ENCODE data around the gene NDUFV2.
"Not testable (repeated sequence)": the region's sequence is repeated elsewhere in the genome, so short reads cannot be mapped to it uniquely, and the experiment has no call there.

Gene NDUFV2

GRCh38 chr18:9102508-9103375, at the start of gene NDUFV2:
TSS of gene NDUFV2 (plus strand) at chr18:9102699. CDS start at chr18:9102744, 45 bp downstream.
- peak; percentile 100 for DNase-seq

DNA sequence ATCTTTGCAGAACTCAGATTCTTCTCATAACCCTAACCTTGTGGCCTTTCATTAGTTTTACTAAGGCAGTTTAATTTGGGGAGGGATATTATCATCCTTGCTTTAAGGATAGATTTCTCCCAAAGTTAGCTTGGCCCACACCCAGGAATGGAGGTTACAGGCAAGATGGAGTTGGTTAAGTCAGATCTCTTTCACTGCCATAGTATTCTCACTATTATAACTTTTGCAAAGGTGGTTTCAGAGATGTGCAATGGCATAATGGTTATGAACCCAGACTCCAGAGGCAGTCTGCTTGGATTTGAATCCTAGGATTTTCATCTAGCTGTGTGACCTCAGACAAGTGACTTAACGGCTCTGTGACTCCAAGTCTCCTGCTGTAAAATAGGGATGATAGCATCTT, 48.7 kb upstream of the NDUFV2 start:
- no peak for DNase-seq

GRCh38 chr18:9055185-9055584, 47.3 kb upstream of the NDUFV2 start:
- peak; percentile 52 for DNase-seq

GRCh38 chr18:9055626-9056025, 46.9 kb upstream of the NDUFV2 start:
- no peak for DNase-seq

DNA sequence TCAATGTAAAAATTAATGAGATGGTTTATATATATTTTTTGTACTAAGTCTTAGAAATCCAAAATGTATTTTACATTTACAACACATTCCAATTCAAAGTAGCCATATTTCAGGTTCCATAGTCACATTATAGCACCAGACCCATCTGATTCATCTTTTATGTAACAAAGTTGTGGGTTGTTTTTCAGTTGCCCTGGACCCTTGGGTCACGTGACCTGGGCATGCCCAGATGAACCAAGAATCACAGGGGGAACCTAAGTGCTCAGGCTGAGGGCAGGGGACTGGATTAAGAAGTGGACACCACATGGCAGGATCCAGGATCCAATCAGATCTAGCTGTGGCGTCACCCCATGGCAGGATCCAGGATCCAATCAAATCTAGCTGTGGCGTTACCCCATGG, 44.9 kb upstream of the NDUFV2 start:
- no peak for DNase-seq

GRCh38 chr18:9058406-9058805, 44.1 kb upstream of the NDUFV2 start:
- no peak for DNase-seq

- no peak for DNase-seq
Observed at GRCh38 chr18:9062418-9062751, 40.1 kb upstream of the NDUFV2 start.

- no peak for DNase-seq
Observed at GRCh38 chr18:9065864-9066263, 36.6 kb upstream of the NDUFV2 start.

DNA sequence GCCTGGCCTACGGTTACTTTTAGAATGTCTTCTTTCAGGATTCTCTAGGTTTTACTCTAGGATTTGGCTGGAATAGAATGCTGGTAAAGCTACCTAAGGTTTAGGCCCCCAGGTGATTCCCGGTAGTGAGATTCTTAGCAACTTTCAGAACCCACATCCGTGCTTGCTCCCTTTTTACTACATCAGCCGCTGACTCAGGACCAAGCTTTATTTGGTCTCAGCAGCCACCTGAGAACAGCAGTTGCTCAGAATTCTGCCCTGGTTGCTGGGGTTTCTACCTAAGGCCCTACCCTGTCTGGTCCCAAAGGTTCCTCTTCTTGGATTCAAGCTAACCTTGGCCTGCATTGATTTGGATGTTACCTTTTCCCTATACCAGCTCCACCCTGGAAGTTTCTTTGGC, 36.1 kb upstream of the NDUFV2 start:
- no peak for DNase-seq

- no peak for DNase-seq
Observed at GRCh38 chr18:9066817-9067306, 35.6 kb upstream of the NDUFV2 start.

DNA sequence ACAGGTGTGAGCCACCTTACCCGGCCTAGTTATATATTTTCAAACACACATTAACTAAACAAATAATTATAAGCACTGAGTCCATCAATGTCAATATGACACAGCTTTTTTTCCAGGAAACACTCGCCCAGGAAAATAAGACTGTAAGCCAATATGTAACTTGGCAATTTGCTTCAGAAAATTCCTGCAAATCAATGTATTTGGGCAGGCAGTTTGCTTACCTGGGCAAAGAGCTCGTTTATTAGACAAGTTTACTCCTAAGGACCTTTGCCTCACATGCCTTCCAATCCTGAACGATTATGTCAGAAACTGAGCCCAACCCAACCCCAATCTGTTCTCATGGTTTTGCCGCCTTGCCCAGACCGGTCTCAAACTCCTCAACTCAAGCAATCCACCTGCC, 34.7 kb upstream of the NDUFV2 start:
- no peak for DNase-seq

DNA sequence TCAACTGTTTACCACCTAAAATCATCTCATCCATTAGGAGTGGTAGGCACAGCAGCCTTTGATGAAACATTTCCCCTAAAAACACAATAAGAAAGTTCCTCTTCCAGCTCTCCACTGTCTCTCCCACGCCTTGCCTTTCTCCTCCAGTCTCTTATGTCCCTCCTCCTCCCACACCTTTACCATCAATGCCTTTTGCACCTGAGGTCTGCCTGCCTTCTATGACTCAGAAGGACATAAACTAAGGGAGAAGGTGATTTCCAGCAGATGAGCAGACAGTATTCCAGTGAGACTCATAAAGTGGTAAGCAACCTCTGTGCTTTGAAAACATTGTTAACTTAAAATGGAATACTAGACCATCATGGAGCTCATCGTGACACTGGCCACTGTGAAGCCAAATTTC, 34.2 kb upstream of the NDUFV2 start:
- peak; percentile 24 for DNase-seq

GRCh38 chr18:9069601-9070000, 32.9 kb upstream of the NDUFV2 start:
- DNase-seq: no peak

- no peak for DNase-seq
Observed at GRCh38 chr18:9070212-9070611, 32.3 kb upstream of the NDUFV2 start.

GRCh38 chr18:9079818-9080528, 22.5 kb upstream of the NDUFV2 start:
- DNase-seq: no peak

- no peak for DNase-seq
Observed at GRCh38 chr18:9081940-9082339, 20.6 kb upstream of the NDUFV2 start.

GRCh38 chr18:9082711-9083510, 19.6 kb upstream of the NDUFV2 start:
- DNase-seq: no peak

GRCh38 chr18:9086015-9086414, 16.5 kb upstream of the NDUFV2 start:
- DNase-seq: no peak

DNA sequence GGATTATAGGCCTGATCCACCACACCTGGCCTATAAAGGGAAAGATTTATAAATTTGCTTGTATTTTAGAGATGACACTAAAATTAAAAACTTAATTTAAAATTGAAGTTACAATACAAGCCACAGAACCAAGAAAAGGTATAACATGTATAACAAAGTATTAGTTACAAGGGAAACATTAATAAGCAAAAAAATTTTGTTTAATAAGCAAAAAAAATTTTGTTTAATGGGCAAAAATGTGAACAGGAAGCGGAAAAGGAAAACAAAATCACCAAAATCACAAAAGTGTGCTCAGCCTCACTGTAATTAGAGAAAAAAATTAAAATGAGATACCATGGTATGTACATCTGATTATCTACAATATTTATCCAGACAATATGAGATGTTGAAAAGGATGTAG, 15.9 kb upstream of the NDUFV2 start:
- DNase-seq: no peak

DNA sequence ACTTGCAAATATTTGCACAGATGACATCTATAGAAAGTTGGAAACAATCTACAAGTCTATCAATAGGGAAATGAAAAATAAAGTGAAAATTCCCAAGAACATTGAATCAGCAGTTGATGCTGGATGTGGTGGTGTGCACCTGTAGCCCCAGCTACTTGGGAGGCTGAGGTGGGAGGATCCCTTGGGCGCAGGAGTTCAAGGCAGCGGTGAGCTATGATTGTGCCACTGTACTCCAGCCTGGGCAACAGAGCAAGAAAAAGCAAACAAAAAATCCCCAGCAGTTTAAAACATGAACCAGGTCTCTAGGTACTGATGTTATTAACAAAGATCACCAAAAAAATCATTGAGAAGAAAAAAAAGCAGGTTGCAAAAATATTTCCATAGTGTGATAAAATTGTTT, 15.4 kb upstream of the NDUFV2 start:
- no peak for DNase-seq

DNA sequence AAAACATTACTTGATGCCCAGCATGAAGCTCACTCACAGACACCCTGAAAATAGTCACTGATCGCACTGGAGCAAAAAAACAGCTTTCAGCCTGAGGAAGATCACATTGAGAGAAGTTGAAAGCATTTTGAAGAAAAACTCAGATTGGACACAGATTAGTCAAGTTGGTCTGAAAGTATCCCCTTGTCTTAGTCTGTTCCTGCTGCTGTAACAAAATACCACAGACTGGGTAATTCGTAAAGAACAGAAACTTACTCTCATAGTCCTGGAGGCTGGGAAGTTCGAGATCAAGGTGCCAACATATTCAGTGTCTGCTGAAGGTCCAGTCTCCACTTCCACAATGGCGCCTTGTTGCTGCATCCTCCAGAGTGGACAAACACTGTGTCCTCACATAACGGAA, 14.2 kb upstream of the NDUFV2 start:
- no peak for DNase-seq

DNA sequence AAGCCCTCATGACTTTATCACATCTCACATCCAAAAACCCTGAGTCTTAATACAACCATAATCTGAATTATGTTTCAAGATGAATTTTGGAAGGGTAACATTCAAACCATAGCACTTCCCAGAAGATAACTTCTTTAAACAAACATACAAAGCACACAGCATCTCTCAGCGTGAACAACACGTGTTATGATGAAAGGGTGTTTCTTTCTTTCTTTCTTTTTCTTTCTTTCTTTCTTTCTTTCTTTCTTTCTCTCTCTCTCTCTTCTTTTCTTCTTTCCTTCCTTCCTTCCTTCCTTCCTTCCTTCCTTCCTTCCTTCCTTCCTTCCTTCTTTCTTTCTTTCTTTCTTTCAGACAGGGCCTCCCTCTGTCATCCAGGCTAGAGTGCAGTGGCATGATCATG, 13.8 kb upstream of the NDUFV2 start:
- DNase-seq: not testable (repeated sequence)

- no peak for DNase-seq
Observed at GRCh38 chr18:9090578-9090977, 11.9 kb upstream of the NDUFV2 start.
